Testis (tissue), 5 donors: Measurements from ENCODE around the gene IVNS1ABP. TPM values are rescaled to one million over a fixed set of nuclear protein-coding genes. Genes with fewer than 3 reads are reported as not detected.
"Not testable (repeated sequence)": the region's sequence is repeated elsewhere in the genome, so short reads cannot be mapped to it uniquely, and the experiment has no call there.

ENCODE experiments used
- DNase-seq: peaks from one replicate; pipeline ENCODE4 v3.0.0-alpha.2; 2019
- H3K27ac ChIP-seq, 2 donors: fragments of 200-600 bp; sonication (generic); one replicate each; pipeline ENCODE4 v1.5.1; 2019
- H3K27me3 ChIP-seq: fragments of 200-600 bp; sonication (generic); one replicate; pipeline ENCODE4 v1.5.1; 2019
- H3K36me3 ChIP-seq: fragments of 200-600 bp; sonication (generic); one replicate; pipeline ENCODE4 v1.5.1; 2017; ENCODE audit warnings: low read depth; ENCODE audit errors: missing control alignments
- H3K4me1 ChIP-seq: fragments of 200-600 bp; sonication (generic); one replicate; pipeline ENCODE4 v1.5.1; 2019
- H3K4me3 ChIP-seq, 2 donors: fragments of 200-600 bp; sonication (generic); one replicate each; pipeline ENCODE4 v1.5.1; 2017 to 2019
- H3K9me3 ChIP-seq: fragments of 200-600 bp; sonication (generic); one replicate; pipeline ENCODE4 v1.5.1; 2017
- POLR2A ChIP-seq: fragments of 450-650 bp; IDR thresholded peaks from one replicate; pipeline ENCODE4 v1.6.1; 2017; ENCODE audit warnings: antibody characterized with exemption, mild to moderate bottlenecking, moderate library complexity
- WGBS, 2 donors: methylation state at CpG; one replicate each; pipeline ENCODE4 v1.1.5; 2018; 5-methylcytosine and 5-hydroxymethylcytosine counted together
- intact Hi-C: fragments of 100-400 bp; cut with DNase I; formaldehyde crosslinking; loops from one replicate; pipeline ENCODE4 v1.15.1; 2023; ENCODE audit warnings: low total_unique reads
- long read RNA-seq, 2 donors: transcript quantifications; one replicate each; lab custom pipeline, GENCODE V29; 2026
- polyA plus RNA-seq: library from polyadenylated mRNA; stranded (reverse); fragments of 350-450 nt; fragmentation: Illumina TruSeq; extraction: RNeasy Lipid Tissue Mini Kit (QIAGEN cat#74804); gene quantifications from one replicate; pipeline ENCODE4 v1.2.3, GENCODE V29; 2014; ENCODE audit warnings: low read depth, low replicate concordance; ENCODE audit not compliant: insufficient read depth
- total RNA-seq, 2 donors: library from RNA; depleted of rRNA; stranded (reverse); fragments of >200 nt; gene quantifications; one replicate each; pipeline ENCODE4 v1.2.3, GENCODE V29; 2016
- TF ChIP-seq, protein P1 (sequence below), 3 experiments: fragments of 450-650 bp in 2 of 3; fragments of 200-600 bp in 1 of 3; sonication (generic) in 1 of 3; IDR thresholded peaks; one replicate each; pipeline ENCODE4 v1.5.1; 2016 to 2019; ENCODE audit warnings: antibody characterized with exemption in 3 of 3, mild to moderate bottlenecking in 2 of 3, moderate library complexity in 1 of 3

The IVNS1ABP gene
- total RNA-seq (10 to 100 TPM; 78.3 to 94.6 TPM), polyA plus RNA-seq (58.9 TPM)
- long read RNA-seq, donor 1, full-length matches to known transcripts = 18 of 65 reads
- long read RNA-seq, donor 1, partial matches to known transcripts = 47 of 65 reads
- long read RNA-seq, donor 1, other reads (novel, unspliced or antisense) = 0 of 65 reads
- long read RNA-seq, donor 2, full-length matches to known transcripts = 11 of 78 reads
- long read RNA-seq, donor 2, partial matches to known transcripts = 67 of 78 reads
- long read RNA-seq, donor 2, other reads (novel, unspliced or antisense) = 0 of 78 reads

GRCh38 chr1:185317034-185317885 is at the start of gene IVNS1ABP:
TSS of gene IVNS1ABP (minus strand) at chr1:185317243. CDS start at chr1:185309493, 7,750 bp downstream.
- H3K36me3 ChIP-seq = no peaks in the 10 kb centered on the region
- H3K4me3 ChIP-seq = peak within 1 kb of the TSS; percentile 92 to 97
- H3K4me1 ChIP-seq = peaks cover 23% of the 10 kb centered on the region
- no peaks in the 10 kb centered on the region for H3K9me3 ChIP-seq
- TF ChIP-seq, protein P1, sequence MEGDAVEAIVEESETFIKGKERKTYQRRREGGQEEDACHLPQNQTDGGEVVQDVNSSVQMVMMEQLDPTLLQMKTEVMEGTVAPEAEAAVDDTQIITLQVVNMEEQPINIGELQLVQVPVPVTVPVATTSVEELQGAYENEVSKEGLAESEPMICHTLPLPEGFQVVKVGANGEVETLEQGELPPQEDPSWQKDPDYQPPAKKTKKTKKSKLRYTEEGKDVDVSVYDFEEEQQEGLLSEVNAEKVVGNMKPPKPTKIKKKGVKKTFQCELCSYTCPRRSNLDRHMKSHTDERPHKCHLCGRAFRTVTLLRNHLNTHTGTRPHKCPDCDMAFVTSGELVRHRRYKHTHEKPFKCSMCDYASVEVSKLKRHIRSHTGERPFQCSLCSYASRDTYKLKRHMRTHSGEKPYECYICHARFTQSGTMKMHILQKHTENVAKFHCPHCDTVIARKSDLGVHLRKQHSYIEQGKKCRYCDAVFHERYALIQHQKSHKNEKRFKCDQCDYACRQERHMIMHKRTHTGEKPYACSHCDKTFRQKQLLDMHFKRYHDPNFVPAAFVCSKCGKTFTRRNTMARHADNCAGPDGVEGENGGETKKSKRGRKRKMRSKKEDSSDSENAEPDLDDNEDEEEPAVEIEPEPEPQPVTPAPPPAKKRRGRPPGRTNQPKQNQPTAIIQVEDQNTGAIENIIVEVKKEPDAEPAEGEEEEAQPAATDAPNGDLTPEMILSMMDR (IDR thresholded peaks at IDR 0.05) = peak; percentile 8 to 21 (median 10)
- TF ChIP-seq POLR2A = peak; percentile 54
- DNase-seq = peak; percentile 97
- H3K27me3 ChIP-seq = no peaks in the 10 kb centered on the region
- intact Hi-C loops = no loop called here
- 0% methylated on average over 52 to 78 of the region's 80 CpGs for WGBS, 2 donors
- peak within 1 kb of the TSS; percentile 86 to 92 for H3K27ac ChIP-seq

- intact Hi-C loops = no loop called here
- Histone ChIP-seq H3K9me3 (no peaks in the 10 kb centered on the region), H3K4me1 (no peaks in the 10 kb centered on the region), H3K27me3 (no peaks in the 10 kb centered on the region), H3K27ac (no peak overlapping the region), H3K4me3 (no peak overlapping the region), H3K36me3 (no peaks in the 10 kb centered on the region)
- WGBS, 2 donors = 46 to 64% methylated on average over 3 of the region's 3 CpGs
- no peak for TF ChIP-seq POLR2A
- TF ChIP-seq, protein P1 (IDR thresholded peaks at IDR 0.05) = no peak
- DNase-seq = no peak
These were observed 48.9 kb upstream of the IVNS1ABP start for GRCh38 chr1:185365951-185366350.

DNA sequence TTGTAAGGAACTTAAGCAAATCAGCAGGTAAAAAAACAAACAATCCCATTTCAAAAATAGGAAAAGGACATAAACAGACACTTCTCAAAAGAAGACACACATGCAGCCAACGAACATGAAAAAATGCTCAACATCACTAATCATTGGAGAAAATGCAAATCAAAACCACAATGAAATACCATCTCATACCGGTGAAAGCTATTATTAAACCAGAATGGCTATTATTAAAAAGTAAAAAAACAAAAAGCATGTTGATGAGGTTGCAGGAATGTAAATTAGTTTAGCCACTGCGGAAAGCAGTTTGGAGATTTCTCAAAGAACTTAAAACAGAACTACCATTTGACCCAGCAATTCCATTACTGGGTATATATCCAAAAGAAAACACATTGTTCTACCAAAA is 47.5 kb upstream of the IVNS1ABP start:
- H3K27ac ChIP-seq, intact Hi-C loops, H3K36me3 ChIP-seq, DNase-seq, H3K4me3 ChIP-seq, H3K4me1 ChIP-seq, H3K9me3 ChIP-seq, H3K27me3 ChIP-seq: not testable (repeated sequence)
- WGBS, 2 donors = 83 to 86% methylated on average over 3 of the region's 3 CpGs

DNA sequence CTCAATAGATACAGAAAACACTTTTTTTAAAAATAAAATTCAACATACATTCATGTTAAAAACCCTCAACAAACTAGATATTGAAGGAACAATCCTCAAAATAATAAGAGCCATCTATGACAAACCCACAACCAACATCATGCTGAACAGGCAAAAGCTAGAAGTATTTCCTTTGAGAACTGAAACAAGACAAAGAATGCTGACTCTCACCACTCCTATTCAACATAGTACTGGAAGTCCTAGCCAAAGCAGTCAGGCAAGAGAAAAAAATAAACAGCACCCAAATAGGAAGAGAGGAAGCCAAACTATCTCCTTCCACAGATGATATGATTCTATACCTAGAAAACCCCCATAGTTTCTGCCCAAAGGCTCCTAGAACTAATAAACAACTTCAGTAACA is 46.2 kb upstream of the IVNS1ABP start:
- no peak for DNase-seq
- intact Hi-C loops = no loop called here
- Histone ChIP-seq H3K36me3 (no peaks in the 10 kb centered on the region), H3K4me1 (peaks cover 7% of the 10 kb centered on the region), H3K27ac (no peak overlapping the region), H3K4me3 (no peak overlapping the region), H3K27me3 (no peaks in the 10 kb centered on the region), H3K9me3 (no peaks in the 10 kb centered on the region)
- TF ChIP-seq, protein P1 (IDR thresholded peaks at IDR 0.05) = no peak
- no peak for TF ChIP-seq POLR2A

- no peaks in the 10 kb centered on the region for H3K36me3 ChIP-seq
- H3K4me3 ChIP-seq = no peak overlapping the region
- TF ChIP-seq, protein P1 (IDR thresholded peaks at IDR 0.05) = no peak
- TF ChIP-seq POLR2A = no peak
- 96 to 100% methylated on average over 1 of the region's 1 CpG for WGBS, 2 donors
- no peaks in the 10 kb centered on the region for H3K27me3 ChIP-seq
- H3K9me3 ChIP-seq = no peaks in the 10 kb centered on the region
- DNase-seq = no peak
- H3K4me1 ChIP-seq = peaks cover 7% of the 10 kb centered on the region
- H3K27ac ChIP-seq = no peak overlapping the region
- intact Hi-C loops = no loop called here
These were observed 43.7 kb upstream of the IVNS1ABP start for GRCh38 chr1:185360714-185361113.
